HG02571 (cell line): ENCODE data around the gene CES1.
"Not testable (repeated sequence)": the region's sequence is repeated elsewhere in the genome, so short reads cannot be mapped to it uniquely, and the experiment has no call there.

Experiments used
- ATAC-seq: cut with Tn5 transposase; IDR thresholded peaks from one replicate; pipeline ENCODE4 v1.9.1; 2021; ENCODE audit warnings: mild to moderate bottlenecking, moderate library complexity; ENCODE audit not compliant: unreplicated experiment

The CES1 gene

GRCh38 chr16:55832425-55832772 is 497 bp downstream of the CES1 start:
- ATAC-seq = no peak

- no peak for ATAC-seq
These were observed 2.1 kb downstream of the CES1 start for GRCh38 chr16:55830658-55831294.

- not testable (repeated sequence) for ATAC-seq
These were observed 3.7 kb downstream of the CES1 start for GRCh38 chr16:55829232-55829631.

DNA sequence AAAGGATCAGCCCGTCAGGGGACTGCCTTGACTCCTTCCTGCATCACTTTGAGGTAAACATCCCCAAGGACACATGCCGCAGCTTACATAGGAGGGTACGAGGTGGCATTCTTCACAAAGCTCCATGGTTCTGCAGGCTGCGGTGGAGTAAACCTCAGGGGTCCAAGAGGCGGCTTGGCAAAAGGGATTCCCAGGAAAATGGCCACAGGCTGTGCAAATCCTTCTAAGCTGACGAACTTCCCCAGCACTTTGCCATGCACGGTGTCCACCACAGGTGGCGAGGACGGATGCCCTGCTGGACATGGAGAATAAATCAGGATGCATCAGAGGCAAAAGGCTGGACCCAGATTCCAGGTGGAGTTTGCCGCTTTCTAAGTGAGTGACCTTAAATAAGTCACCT is 4.2 kb downstream of the CES1 start:
- no peak for ATAC-seq

- ATAC-seq = no peak
These were observed 7.7 kb downstream of the CES1 start for GRCh38 chr16:55825115-55825728.

DNA sequence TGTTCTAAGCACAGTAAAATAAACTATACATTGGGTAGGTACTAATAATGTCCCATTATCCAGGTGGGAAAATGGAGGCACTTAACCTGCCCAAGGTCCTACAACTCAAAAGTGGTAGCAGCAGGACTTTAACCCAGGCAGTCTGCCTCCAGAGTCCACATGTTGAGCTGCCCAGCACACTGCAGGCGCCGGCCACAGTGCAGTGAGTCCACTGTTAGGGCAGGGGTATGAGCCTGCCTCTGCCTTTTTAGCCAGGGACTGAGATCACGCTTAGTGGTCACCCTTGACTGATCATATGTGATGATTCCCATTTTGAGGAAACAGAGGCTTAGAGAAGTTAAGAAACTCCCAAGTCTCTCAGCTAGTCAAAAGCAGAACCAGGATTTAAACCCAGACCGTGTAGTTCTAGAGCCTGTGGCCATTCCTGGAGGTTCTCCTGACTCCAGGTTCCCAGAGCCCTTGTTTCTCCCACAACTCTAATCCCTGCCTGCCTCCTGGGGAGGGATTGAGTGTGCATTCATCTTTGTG is 8.4 kb downstream of the CES1 start:
- no peak for ATAC-seq

DNA sequence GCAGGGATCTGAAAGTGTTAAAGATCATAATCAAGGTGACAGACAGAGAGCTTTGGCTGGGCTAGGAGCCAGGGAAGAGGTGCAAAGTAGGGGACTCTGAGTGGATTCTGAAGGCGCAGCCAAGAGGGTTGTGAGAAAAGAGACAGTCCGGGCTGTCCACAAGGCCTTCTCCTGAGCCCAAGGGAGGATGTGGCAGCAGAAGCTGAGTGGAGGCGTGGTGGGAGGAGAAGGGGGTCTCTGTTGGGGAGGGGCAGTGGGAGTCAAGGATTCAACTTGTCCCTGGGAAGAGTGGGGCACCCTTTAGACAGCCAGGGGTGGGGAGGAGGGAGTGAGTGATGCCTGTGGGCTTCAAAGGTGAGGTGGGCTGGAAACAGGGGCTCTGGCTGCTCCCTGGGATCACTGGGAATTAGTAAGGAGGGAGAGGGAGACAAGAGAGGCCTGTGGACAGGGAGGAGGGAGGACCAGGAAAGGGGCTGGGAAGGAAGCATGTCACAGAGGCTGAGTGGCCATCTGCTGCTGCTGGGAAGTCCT is 10.6 kb downstream of the CES1 start:
- ATAC-seq = no peak

GRCh38 chr16:55821210-55821609 is 11.7 kb downstream of the CES1 start:
- no peak for ATAC-seq

DNA sequence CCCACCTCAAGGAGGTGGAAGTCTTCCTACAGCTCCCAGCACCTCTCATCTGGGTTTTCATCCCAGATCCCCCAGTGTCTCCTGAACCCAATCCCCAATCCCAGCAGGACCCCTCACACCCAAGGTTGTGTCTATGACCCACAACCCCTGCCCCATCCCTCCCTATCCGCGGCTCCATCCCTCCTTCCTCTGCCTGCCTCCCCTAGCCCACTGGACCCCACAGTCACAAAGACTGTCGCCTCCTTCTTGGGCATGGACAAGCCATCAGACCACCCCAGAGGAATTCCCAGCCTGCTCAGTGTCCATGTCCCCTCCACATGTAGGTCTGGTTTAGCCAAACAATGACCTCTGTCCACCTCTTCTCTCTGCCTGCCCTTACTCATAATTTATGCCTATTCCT is 12.3 kb downstream of the CES1 start:
- ATAC-seq = no peak

GRCh38 chr16:55817236-55817912 is 15.5 kb downstream of the CES1 start:
- no peak for ATAC-seq

DNA sequence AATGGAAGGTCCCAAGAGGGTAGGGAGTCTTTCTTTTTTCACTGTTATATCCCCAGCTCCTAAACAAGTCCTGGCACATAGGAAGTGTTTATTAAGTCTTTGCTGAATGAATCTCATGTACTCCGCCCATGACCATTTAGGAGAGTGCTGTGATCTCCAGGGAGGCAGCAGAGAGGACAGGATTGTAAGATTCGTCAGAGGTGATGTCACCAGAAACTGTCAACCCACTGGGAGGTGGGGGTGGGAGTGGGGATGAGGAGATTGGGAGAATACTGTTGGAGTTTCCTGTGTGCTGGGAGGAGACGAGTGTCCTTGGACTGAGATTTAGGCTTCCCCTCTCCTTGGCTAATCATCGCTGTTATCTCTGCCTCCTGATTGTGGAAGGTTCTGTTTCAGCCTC is 16.7 kb downstream of the CES1 start:
- not testable (repeated sequence) for ATAC-seq

DNA sequence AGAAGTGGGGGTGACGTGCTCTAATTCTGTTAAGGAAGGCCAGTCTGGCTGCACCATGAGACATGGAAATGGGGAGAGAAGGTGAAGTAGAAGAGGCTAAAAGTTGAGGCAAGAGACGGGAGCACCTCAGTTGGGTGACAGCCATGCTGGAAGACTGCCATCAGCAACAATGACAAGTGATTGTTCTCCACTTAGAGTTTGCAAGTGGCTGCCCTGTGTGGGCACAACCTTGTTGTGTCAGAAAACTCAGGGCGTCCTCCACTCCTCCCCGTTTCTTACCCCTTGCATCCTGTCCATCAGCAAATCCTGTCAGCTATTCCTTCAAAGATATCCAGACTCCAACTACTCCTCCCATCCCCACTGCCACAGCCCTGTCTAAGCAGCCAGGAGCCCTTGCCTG is 17.6 kb downstream of the CES1 start:
- no peak for ATAC-seq

- not testable (repeated sequence) for ATAC-seq
These were observed 18.7 kb downstream of the CES1 start for GRCh38 chr16:55814174-55814573.

GRCh38 chr16:55813730-55814129 is 19.2 kb downstream of the CES1 start:
- ATAC-seq = not testable (repeated sequence)

DNA sequence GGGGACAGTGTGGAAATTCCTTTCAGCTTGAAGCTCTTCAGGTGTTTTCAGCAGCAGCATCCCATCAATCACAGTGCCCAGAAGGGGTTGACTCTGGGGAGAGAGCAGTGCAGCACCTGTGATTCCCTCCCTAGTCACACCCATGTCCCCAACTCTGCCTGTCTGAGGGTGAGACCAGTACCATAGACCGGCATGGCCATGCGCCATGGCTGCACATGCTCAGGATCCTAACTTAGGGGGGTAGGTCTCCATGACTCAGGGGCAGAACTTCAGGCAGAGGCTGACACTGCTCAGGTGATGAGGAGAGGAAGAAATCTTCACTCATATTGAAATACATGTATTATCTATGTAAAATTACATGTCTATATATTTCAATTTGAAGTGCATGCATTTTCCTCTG is 19.9 kb downstream of the CES1 start:
- no peak for ATAC-seq

GRCh38 chr16:55811811-55812210 is 21.1 kb downstream of the CES1 start:
- no peak for ATAC-seq

- no peak for ATAC-seq
These were observed 22.4 kb downstream of the CES1 start for GRCh38 chr16:55810451-55810961.

DNA sequence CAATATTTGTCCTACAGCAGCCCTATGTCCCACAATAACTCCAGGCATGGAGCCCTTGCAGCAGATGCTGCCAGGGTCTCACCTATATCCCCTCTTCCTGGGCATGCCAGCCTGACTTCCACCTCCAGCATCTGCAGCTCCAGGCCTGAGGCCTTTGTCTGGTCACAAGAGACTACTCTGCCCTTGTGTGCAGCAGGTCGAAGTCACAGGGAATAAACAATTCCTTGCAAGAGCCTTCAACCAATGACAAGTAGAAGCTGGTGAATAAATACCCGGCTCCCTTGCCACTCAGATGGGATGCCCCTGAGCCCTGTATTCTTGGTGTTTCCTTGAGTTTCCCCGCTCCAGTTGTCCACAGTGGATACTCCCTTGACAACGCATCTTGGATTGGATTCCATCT is 23.0 kb downstream of the CES1 start:
- no peak for ATAC-seq

DNA sequence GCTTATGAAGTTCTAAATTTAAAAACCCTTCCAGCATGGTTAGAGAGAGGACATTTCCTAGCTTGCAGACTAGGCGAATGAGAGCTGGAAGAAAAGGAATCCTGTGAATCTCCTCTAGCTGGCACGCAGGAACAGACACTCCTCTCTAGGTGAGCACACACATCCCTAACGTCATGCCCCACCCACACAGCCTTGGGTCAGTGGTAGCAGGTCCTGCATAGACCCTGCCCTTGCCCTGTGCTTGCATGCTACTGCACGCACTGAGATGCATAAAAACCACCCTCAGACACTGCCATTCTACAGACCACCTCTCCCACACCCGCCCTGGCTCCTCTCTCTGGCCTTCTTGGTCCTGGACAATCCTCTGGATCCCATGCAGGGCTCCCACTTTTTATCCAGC is 23.5 kb downstream of the CES1 start:
- ATAC-seq = no peak

- ATAC-seq = not testable (repeated sequence)
These were observed 24.6 kb downstream of the CES1 start for GRCh38 chr16:55808286-55808685.

DNA sequence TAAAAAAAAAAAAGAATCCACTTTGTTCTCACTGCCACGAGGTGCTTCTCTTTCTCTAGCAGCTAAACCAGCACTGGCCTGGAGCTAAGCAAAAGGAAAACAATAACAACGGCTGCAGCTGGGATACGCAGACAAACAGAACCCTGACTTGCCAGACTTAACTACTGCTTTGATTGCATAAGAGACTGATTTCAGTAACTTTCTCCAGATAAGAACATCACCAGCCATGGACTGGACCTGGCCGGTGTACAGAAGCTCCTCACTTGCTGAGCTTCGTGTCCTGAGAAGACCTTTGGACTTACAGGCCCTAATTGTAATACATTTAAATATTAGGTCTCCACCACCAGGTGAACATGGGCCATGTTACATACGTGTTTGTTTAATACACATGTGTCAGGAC is 27.8 kb downstream of the CES1 start:
- not testable (repeated sequence) for ATAC-seq

DNA sequence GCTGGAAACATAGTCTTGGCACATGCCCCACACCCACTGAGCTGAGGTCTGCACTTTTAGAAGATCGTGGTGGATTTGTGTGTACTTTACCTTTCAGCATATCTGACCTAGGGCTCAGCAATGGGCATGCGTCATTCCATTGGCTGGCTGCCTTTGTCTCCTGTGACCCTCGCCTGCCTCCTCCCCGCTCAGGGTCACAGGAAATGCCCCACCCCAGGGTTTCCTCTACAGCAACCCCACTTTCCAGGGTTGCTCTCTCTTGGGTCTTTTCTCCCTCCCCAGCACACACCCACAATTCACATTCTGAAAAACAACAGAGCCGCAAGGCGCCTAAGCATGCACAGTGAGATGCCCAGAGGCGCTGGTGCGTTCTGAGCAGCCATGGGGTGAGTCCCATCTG is 29.2 kb downstream of the CES1 start:
- not testable (repeated sequence) for ATAC-seq
